Activated naive CD4-positive, alpha-beta T cell treated with anti-CD3 and anti-CD28 coated beads for 36 hours (primary cell): Measurements from ENCODE around the gene LDB2. TPM values are rescaled to one million over a fixed set of nuclear protein-coding genes. Genes with fewer than 3 reads are reported as not detected.

Experiments used
- CTCF ChIA-PET: fragments of 350-600 bp; sonication (Branson Sonifier 250); formaldehyde crosslinking; loops from one replicate; lab custom pipeline; 2021; ENCODE audit warnings: antibody characterized with exemption; lab: Charles Lee
- DNase-seq: peaks from one replicate; pipeline ENCODE4 v3.0.0-alpha.2; 2020
- H3K27ac Mint-ChIP-seq: one replicate; pipeline ENCODE4 v1.8.0; 2021; ENCODE audit warnings: mild to moderate bottlenecking, mixed read lengths
- H3K27me3 Mint-ChIP-seq: one replicate; pipeline ENCODE4 v1.8.0; 2021; ENCODE audit warnings: low read depth, mixed read lengths
- H3K36me3 Mint-ChIP-seq: one replicate; pipeline ENCODE4 v1.8.0; 2021; ENCODE audit warnings: low read depth, mixed read lengths
- H3K4me1 Mint-ChIP-seq: one replicate; pipeline ENCODE4 v1.8.0; 2021; ENCODE audit warnings: low read depth, mixed read lengths
- H3K4me3 Mint-ChIP-seq: one replicate; pipeline ENCODE4 v1.8.0; 2021; ENCODE audit warnings: mild to moderate bottlenecking, moderate library complexity, mixed read lengths
- H3K9me3 Mint-ChIP-seq: one replicate; pipeline ENCODE4 v1.8.0; 2021; ENCODE audit warnings: mixed read lengths
- intact Hi-C: fragments of 100-400 bp; cut with micrococcal nuclease; formaldehyde crosslinking; loops from one replicate; pipeline ENCODE4 v1.15.1; 2023
- total RNA-seq, 2 experiments: library from RNA; stranded (reverse); gene quantifications; one replicate each; pipeline ENCODE4 v1.2.3, GENCODE V29; 2021

Gene LDB2
- total RNA-seq, 2 experiments from 2014 or later = not detected

DNA sequence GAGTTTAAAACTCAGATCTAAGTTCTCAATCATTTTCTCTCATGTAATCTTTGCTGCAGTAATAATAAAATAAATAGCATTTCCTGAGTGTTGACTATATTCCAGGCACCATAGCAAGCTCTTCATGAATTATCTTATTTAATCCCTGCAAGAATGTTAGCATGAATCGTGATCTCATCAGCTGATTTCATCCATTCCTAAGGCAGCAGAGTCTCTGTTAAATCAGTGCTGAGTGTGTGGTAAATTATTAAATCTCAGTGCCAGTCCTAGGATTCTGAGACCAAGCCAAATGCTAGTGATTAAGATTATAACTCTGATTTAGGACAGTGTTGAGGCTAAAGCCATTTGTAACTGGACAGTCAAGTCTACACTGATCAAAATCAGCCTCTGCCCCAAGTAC lies 431.9 kb downstream of the LDB2 start:
- peaks cover 1% of the 10 kb centered on the region for H3K9me3 Mint-ChIP-seq
- intact Hi-C loops = no loop called here
- CTCF ChIA-PET = no interaction called here
- H3K27me3 Mint-ChIP-seq = peaks cover 4% of the 10 kb centered on the region
- H3K4me3 Mint-ChIP-seq = no peak overlapping the region
- H3K36me3 Mint-ChIP-seq = no peaks in the 10 kb centered on the region
- H3K4me1 Mint-ChIP-seq = no peaks in the 10 kb centered on the region
- no peak overlapping the region for H3K27ac Mint-ChIP-seq
- no peak for DNase-seq

- Mint-ChIP-seq H3K4me3 (no peak overlapping the region), H3K36me3 (no peaks in the 10 kb centered on the region), H3K27ac (no peak overlapping the region), H3K27me3 (peaks cover 11% of the 10 kb centered on the region), H3K9me3 (peaks cover 1% of the 10 kb centered on the region), H3K4me1 (no peaks in the 10 kb centered on the region)
- DNase-seq = no peak
- CTCF ChIA-PET = no interaction called here
- intact Hi-C loops = no loop called here
Observed at GRCh38 chr4:16464651-16465050, 433.8 kb downstream of the LDB2 start.

GRCh38 chr4:16462656-16463055 lies 435.8 kb downstream of the LDB2 start:
- Mint-ChIP-seq H3K4me3 (no peak overlapping the region), H3K36me3 (no peaks in the 10 kb centered on the region), H3K27me3 (peaks cover 14% of the 10 kb centered on the region), H3K4me1 (no peaks in the 10 kb centered on the region), H3K9me3 (no peaks in the 10 kb centered on the region), H3K27ac (no peak overlapping the region)
- CTCF ChIA-PET = no interaction called here
- no peak for DNase-seq
- intact Hi-C loops = no loop called here

DNA sequence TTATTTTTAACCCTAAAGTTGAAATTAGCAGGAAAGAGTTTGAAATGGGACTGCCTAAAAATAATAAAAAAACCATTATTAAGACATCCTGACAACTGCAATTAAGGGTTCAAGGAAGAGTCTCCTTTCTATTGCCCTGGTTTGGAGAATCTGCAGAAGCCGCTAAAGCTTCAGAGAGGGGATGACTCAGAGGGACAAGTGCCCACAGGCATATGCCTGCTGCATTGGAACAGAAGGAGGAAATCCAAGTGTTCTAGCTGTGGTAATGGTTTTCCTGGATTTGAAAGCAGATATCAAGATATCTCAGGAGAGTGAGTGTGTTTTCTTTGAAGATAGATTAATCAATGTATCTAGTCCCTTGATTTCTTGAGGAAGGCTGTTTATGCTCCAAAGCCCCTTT lies 437.1 kb downstream of the LDB2 start:
- CTCF ChIA-PET = no interaction called here
- Mint-ChIP-seq H3K36me3 (no peaks in the 10 kb centered on the region), H3K4me3 (no peak overlapping the region), H3K4me1 (no peaks in the 10 kb centered on the region), H3K9me3 (no peaks in the 10 kb centered on the region), H3K27me3 (peaks cover 14% of the 10 kb centered on the region), H3K27ac (no peak overlapping the region)
- intact Hi-C loops = no loop called here
- no peak for DNase-seq

GRCh38 chr4:16457944-16458343 lies 440.5 kb downstream of the LDB2 start:
- H3K36me3 Mint-ChIP-seq = no peaks in the 10 kb centered on the region
- no peak for DNase-seq
- H3K9me3 Mint-ChIP-seq = no peaks in the 10 kb centered on the region
- intact Hi-C loops = no loop called here
- CTCF ChIA-PET = no interaction called here
- no peak overlapping the region for H3K4me3 Mint-ChIP-seq
- no peaks in the 10 kb centered on the region for H3K4me1 Mint-ChIP-seq
- H3K27ac Mint-ChIP-seq = no peak overlapping the region
- peaks cover 14% of the 10 kb centered on the region for H3K27me3 Mint-ChIP-seq
